ENCODE measurements around the gene CRYAA.
"Not testable (repeated sequence)": the region's sequence is repeated elsewhere in the genome, so short reads cannot be mapped to it uniquely, and the experiment has no call there.

Gene CRYAA

GRCh38 chr21:43168708-43169107, at the start of gene CRYAA:
Gene CRYAA (plus strand): TSS chr21:43169008. CDS start chr21:43169100, 92 bp downstream.
- DNase-seq (ENCODE audit: insufficient read length, low spot score); FAIRE-seq: not testable (repeated sequence)

GRCh38 chr21:43130094-43130493, 38.7 kb upstream of the CRYAA start:
- DNase-seq (ENCODE audit: insufficient read length, low spot score); FAIRE-seq: not testable (repeated sequence)

DNA sequence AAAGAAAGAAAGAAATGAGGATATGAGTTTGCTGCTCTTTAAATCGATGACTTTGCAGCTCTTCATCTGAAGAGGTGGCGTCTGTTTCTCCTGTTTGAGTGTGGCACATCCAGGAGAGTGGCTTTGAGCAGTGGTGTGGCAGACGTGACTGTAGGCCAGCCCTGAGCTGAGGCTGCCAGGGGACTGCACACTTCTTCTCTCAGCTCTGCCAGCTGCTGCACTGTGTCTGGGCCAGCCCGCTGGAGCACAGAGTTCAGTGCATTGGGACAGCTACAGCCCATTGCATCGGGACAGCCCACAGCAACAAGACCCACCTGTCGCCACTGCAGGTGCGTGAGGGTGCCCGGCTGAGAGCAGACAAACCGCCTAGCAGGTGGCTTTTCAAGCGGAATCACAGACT, 34.3 kb upstream of the CRYAA start:
- not testable (repeated sequence) for FAIRE-seq; DNase-seq (ENCODE audit: insufficient read length, low spot score)

- FAIRE-seq = peak; percentile 11
Observed at GRCh38 chr21:43138944-43139343, 29.9 kb upstream of the CRYAA start.

DNA sequence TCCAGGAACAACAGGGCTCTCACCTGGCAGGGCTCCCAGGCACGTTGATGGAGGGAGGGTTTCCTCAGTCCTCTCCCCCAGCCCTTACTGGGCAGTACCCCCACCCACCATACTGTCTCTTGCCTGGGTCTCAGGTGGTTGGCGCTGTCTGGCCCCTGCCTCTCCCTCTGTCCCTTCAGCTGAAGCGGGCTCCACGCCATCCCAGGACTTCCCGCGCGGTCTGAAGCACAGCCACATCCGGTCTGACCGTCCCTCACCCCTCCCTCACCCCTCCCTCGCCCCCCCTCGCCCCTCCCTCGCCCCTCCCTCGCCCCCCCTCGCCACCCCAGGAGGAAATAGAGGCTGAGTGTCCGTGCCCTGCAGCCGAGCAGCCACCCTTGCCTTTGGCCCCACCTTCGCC, 27.4 kb upstream of the CRYAA start:
- not testable (repeated sequence) for FAIRE-seq; DNase-seq (ENCODE audit: insufficient read length, low spot score)

More at GRCh38 chr21:43138944-43139343, 29.9 kb upstream of the CRYAA start:
- not testable (repeated sequence) for DNase-seq (ENCODE audit: insufficient read length, low spot score)

GRCh38 chr21:43146637-43147036, 22.2 kb upstream of the CRYAA start:
- not testable (repeated sequence) for FAIRE-seq; DNase-seq (ENCODE audit: insufficient read length, low spot score)

DNA sequence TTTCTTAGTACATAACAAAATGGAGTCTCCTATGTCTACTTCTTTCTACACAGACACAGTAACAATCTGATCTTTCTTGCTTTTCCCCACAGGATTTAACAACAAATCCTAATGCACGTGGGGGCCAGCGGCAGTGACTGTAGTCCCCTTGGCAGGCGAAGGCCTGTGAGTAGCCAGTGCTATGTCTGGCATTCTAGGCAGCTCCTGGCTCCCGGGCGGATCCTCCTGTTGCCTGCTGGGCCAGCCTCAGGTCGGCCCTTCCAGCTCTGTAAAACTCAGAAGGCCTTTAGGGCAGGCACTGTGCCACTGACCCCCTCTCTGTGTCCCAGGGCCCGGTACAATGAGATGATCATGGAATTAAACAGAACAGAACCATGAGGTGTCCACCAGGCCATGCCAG, 20.8 kb upstream of the CRYAA start:
- DNase-seq (ENCODE audit: insufficient read length, low spot score); FAIRE-seq: not testable (repeated sequence)

- not testable (repeated sequence) for FAIRE-seq; DNase-seq (ENCODE audit: insufficient read length, low spot score)
Observed at GRCh38 chr21:43149344-43149743, 19.5 kb upstream of the CRYAA start.

- FAIRE-seq = not testable (repeated sequence)
Observed at GRCh38 chr21:43153601-43154000, 15.2 kb upstream of the CRYAA start.

GRCh38 chr21:43159279-43160175, 9.3 kb upstream of the CRYAA start:
- not testable (repeated sequence) for FAIRE-seq; DNase-seq (ENCODE audit: insufficient read length, low spot score)

More at GRCh38 chr21:43153601-43154000, 15.2 kb upstream of the CRYAA start:
- not testable (repeated sequence) for DNase-seq (ENCODE audit: insufficient read length, low spot score)

GRCh38 chr21:43161826-43162707, 6.7 kb upstream of the CRYAA start:
- not testable (repeated sequence) for DNase-seq (ENCODE audit: insufficient read length, low spot score); FAIRE-seq

GRCh38 chr21:43162708-43163205, 6.1 kb upstream of the CRYAA start:
- FAIRE-seq = peak; percentile 43
- DNase-seq (ENCODE audit: insufficient read length, low spot score) = not testable (repeated sequence)

- not testable (repeated sequence) for DNase-seq (ENCODE audit: insufficient read length, low spot score); FAIRE-seq
Observed at GRCh38 chr21:43164823-43165222, 4.0 kb upstream of the CRYAA start.

DNA sequence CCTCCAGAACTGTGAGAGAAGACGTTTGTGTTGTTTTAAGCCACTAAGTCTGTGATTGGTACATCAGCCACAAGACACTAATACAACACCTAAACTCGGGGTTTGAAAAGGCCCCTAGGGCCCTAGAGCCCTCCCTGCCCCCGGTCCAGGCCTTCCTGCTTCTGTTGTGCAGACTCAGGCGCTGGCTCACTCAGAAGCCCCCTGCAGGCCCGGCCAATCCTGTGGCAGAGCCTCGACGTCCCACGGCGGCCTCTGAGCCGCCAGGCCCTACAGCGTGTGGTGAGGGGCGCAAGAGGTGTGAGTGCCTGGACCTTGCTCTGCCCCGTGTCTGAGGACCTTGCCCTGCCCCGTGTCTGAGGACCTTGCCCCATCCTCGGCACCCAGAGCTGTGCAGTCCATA, 3.1 kb upstream of the CRYAA start:
- not testable (repeated sequence) for FAIRE-seq; DNase-seq (ENCODE audit: insufficient read length, low spot score)

DNA sequence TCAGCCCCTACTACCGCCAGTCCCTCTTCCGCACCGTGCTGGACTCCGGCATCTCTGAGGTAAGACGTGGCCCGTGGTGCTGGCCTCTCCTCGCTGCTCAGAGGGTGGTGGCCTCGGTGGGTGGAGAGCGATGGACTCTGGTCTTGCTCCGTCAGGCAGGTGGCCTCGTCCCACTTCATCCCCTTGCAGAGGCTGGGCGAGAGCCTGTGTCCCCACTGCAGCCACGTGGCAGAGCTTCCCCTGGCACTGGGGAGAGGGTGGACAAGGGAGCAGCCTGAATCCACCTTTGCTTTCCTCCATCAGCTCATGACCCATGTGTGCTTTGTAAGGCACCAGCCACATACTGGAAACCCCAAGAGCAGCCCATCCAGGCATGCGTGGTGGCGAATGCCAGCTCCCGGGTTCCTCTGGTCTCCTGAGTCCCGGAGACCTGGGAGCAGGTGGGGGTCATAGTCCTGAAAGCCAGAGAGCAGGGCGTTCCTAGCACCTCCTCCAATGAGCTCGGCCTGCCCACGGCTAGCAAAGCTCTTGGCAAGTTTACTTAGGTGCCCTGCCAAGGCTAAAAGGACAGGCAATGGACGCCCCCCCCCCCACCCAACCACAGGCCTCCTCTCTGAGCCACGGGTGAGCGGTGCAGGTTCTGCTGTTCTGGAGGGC, 550 bp downstream of the CRYAA start:
- not testable (repeated sequence) for FAIRE-seq

DNA sequence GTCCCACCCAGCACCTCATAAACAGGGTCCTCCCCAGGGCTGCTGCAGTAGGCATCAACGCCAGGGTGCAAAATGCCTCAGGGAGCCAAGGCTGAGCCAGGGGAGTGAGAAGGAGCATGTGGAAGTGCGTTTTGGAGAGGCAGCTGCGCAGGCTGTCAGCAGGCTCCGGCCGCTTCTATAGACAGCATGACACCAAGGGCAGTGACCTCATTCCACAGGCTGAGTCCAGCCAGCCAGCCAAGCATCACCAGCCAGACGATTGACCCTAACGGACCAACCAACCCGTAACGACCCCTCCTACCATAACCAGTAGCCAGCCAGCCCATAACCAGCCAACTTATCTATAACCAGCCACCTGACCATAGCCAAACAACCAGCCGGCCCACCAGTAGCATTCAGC, 1.1 kb downstream of the CRYAA start:
- DNase-seq (ENCODE audit: insufficient read length, low spot score); FAIRE-seq: not testable (repeated sequence)

More for the DNA sequence above, 550 bp downstream of the CRYAA start:
- not testable (repeated sequence) for DNase-seq (ENCODE audit: insufficient read length, low spot score)

DNA sequence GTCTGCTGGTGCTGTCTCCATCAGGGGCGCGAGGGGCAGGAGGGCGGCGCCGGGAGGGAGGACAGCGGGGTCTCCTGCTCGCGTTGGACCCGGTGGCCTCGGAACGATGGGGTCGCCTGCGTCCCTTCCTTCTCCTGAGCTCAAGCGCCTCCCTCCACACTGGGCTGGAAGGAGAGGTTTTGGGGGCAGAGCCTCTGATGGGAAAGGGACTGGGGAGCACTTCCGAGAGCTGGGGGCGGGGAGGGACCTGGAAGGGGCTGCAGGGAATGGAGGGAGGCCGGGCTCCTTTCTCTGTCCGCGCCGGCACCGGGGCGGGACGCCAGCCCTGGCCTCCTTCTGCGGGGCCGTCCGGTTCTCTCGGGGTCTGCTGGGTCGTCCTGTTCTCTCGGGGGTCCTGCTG, 4.0 kb downstream of the CRYAA start:
- FAIRE-seq = not testable (repeated sequence)

DNA sequence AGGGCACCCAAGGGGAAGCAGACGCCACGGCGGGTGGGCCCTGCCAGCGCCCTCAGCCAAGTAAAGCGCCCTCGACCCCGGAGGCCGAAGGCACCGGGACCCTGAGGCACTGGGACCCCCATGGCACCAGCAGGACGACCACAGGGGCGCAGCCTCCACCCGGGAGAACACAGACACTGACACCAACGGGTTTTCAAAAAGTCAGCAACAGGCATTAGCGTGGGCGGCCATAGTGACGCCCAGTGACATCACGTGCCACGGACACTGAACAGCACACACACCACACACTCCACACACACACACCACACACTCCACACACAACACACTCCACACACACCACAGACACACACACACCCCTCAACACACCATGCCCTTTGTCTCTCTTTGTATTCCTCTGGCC, 4.6 kb downstream of the CRYAA start:
- FAIRE-seq; DNase-seq (ENCODE audit: insufficient read length, low spot score): not testable (repeated sequence)

More for the DNA sequence above, 4.0 kb downstream of the CRYAA start:
- not testable (repeated sequence) for DNase-seq (ENCODE audit: insufficient read length, low spot score)

DNA sequence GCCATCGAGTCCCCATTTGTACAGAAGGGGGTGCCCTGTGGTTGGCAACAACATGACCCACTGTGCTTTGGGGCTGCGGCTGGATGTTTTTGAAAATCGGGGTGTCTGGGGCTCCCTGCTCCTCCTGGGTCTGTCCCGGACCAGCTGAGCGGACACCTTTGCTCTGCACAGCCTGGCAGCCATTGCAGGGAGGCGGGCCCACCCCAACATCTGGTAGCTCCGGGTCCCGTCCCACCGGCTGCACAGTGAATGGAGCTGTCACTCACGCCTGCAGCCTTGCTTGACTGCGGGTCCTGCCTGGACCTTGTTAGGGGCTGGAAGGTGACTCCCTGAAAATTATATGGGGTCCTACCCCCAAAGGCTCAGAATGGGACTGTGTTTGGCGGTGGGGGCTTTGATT, 5.1 kb downstream of the CRYAA start:
- DNase-seq (ENCODE audit: insufficient read length, low spot score); FAIRE-seq: not testable (repeated sequence)

GRCh38 chr21:43174998-43175397, 6.2 kb downstream of the CRYAA start:
- FAIRE-seq; DNase-seq (ENCODE audit: insufficient read length, low spot score): not testable (repeated sequence)

All from H54 (cell line).